SIG-M5 treated with dmso at 0.1 percent for 504 hours (cell line): ENCODE data around the gene PGBD5.
"Not testable (repeated sequence)": the region's sequence is repeated elsewhere in the genome, so short reads cannot be mapped to it uniquely, and the experiment has no call there.

Experiments used
- DNase-seq: peaks from one replicate; lab custom pipeline; 2025; ENCODE audit not compliant: unreplicated experiment; lab: John Stamatoyannopoulos, UW

PGBD5 gene, protein sequence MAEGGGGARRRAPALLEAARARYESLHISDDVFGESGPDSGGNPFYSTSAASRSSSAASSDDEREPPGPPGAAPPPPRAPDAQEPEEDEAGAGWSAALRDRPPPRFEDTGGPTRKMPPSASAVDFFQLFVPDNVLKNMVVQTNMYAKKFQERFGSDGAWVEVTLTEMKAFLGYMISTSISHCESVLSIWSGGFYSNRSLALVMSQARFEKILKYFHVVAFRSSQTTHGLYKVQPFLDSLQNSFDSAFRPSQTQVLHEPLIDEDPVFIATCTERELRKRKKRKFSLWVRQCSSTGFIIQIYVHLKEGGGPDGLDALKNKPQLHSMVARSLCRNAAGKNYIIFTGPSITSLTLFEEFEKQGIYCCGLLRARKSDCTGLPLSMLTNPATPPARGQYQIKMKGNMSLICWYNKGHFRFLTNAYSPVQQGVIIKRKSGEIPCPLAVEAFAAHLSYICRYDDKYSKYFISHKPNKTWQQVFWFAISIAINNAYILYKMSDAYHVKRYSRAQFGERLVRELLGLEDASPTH

DNA sequence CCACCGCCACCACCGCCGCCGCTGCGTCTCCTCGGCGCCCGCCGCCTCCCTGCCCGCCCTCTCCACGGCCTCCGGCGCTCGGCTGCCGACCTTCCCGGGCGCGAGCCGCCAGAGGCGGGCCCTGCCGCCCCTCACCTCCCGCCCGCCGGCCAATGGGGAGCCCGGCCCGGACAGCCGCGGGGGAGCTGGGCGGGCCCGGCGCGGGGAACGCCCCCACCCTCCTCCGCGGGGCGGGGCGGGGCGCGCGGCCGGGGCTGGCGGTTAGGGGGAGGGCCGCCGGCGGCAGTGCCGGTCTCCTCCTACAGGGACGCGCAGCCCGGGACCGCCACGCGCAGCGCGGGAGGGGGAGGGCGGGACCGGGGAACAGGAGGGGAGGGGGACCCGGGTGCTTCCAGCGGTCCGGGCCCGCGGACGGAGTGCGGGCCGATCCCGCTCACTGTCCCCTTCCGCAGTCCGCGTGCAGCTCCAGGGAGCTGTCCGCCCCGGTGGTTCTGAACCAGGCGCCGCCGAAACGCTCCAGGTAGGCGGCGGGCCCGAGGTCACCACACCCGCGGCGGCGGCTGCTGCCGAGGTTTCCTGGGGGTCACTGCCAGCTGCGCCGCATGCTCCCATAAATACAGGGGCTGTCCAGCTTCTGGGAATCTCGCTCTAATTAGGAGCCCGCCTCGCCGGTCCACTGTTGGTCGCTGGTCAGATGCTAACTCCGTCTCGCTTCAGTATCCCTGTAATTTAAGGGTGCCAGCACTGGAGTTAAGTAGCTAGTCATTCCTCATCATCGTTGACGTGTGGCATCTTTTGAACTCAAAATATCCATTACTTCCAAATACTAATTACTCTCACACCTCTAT lies at the start of gene PGBD5:
PGBD5 (minus strand) TSS at position 87 of the 848 bp plus-strand sequence. CDS start 404 bp downstream, outside the sequence.
- DNase-seq: peak; percentile 63

DNA sequence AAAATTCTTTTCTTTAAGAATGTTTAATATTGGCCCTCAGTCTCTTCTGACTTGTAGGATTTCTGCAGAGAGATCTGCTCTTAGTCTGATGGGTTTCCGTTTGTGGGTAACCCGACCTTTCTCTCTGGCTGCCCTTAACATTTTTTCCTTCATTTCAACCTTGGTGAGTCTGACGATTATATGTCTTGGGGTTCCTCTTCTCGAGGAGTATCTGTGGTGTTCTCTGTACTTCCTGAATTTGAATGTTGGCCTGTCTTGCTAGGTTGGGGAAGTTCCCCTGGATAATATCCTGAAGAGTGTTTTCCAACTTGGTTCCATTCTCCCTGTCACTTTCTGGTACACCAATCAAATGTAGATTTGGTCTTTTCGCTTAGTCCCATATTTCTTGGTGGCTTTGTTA lies 48.8 kb upstream of the PGBD5 start:
- peak; percentile 2 for DNase-seq

DNA sequence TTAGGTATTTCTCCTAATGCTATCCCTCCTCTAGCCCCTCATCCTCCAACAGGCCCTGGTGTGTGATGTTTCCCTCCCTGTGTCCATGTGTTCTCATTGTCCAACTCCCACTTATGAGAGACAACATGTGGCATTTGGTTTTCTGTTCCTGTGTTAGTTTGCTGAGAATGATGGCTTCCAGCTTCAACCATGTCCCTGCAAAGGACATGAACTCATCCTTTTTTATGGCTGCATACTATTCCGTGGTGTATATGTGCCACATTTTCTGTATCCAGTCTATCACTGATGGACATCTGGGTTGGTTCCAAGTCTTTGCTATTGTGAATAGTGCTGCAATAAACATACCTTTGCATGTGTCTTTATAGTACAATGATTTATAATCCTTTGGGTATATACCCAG lies 44.6 kb upstream of the PGBD5 start:
- DNase-seq: not testable (repeated sequence)

DNA sequence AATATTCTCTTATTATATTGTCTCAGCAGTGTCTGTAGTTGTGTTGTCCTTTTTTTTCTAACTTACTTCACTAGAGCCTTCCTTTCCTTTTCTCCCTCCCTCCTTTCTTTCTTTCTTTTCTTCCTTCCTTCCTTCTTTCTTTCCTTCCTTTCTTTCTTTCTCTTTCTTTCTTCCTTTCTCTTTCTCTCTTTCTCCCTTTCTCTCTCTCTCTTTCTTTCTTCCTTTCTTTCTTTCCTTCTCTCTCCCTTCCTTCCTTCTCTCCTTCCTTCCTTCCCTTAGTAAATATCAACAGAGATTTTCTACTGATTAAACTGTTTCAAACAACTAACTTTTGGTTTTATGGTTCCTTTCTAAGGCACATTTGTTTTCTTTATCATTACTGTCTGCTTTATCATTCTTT lies 43.1 kb upstream of the PGBD5 start:
- no peak for DNase-seq

DNA sequence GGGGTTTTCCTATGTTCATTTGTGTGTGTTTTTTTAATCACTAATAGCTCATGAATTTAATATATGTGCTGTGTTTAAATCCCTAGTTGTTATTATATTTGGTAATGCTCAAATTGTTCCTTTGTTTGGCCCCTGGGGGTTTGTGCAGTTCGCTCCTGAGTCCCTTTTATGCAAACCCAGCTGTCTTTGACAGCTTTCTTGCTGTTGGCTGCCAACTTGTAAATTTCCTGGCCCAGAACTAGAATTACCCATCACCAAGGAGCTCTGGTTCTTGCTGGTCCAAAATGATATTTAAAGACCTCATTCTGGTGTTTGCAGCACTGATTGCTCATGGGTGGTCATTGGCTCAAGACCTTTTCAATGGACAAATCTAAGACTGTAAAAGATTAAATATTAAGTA lies 39.6 kb upstream of the PGBD5 start:
- DNase-seq: no peak

DNA sequence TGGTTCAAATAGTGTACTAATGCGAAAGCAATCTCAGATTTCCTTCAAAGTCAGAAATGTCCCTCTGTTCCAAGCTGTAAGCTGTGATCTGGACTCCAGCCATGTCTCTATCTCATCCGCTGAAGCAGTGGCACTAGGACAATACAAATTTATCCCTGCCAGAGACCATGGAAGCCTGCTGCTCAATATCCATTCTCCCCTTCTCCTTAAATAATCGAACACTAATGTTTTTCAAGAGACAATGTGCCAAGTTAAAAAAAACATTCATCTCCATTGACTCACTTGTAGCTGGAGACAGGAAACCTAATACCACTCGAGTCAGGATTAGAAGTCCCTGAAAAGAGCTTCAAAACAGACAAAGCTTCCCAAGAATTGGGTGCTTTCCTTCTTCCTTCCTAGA lies 38.5 kb upstream of the PGBD5 start:
- DNase-seq: no peak

DNA sequence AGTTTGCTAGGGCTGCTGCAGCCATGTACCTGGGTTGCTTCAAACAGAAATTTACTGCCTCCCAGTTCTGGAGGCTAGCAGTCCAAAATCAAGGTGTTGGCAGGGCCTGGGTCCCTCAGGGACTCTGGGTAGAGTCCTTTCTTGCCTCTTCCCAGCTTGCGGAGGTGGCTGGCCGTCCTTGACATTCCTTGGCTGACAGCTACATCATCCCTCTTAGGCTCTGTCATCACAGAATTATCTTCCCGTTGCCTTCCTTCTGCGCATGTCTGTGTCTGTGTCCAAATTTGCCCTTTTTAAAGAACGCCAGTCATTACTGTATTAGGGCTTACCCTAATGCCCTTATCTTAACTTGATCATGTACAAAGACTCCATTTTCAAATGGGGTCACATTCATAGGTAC lies 37.6 kb upstream of the PGBD5 start:
- no peak for DNase-seq

DNA sequence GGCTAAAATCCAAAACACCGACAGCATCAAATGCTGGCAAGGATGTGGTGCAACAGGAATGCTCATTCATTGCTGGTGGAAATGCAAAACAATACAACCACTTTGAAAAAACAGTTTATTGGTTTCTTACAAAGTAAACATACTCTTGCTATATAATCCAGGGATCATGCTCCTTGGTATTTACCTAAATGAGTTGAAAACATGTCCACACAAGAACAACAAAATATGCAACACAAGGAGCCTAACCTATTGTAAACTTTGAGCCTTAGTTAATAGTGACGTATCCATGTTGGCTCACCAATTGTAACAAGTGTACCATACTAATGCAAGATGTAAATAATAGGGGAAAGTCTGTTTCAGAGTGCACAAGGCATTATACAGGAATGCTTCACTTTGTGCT lies 37.2 kb upstream of the PGBD5 start:
- no peak for DNase-seq

DNA sequence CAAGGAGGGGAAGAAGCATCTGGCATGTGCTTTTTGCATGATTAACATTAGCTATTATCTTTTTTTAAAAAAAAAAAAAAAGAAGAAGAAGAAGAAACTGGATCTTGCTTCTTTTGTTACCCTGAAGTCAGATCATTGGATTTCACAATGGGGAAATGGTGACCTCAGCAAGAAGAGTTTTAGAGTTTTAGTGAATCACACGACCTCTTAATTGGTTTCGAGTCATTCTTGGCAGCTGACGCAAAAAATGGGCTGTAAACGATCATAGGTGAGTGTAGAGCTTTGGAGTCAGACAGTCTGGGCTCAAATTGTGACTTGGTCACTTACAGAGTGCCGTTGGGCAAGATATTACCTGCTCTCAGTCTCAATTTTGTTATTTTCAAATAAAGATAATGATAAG lies 33.3 kb upstream of the PGBD5 start:
- peak; percentile 58 for DNase-seq

DNA sequence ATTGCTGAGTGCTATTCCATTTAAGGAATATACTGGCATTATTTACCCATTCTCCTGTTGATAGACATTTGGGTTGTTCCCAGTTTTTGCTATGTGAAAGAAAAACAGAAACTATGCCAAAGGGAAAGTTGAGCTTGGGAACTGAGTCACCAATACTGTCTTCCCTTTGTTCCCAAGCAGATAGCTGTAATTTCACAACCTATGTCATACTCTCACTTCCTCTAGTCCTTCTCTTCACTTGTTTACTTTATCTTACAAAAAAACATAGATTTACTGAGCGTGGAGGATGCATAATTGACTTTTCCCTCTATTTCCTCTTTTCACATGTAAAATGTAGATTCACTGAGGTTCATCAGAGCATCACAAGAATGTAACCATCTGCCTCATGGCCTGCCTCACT lies 32.4 kb upstream of the PGBD5 start:
- peak; percentile 55 for DNase-seq

DNA sequence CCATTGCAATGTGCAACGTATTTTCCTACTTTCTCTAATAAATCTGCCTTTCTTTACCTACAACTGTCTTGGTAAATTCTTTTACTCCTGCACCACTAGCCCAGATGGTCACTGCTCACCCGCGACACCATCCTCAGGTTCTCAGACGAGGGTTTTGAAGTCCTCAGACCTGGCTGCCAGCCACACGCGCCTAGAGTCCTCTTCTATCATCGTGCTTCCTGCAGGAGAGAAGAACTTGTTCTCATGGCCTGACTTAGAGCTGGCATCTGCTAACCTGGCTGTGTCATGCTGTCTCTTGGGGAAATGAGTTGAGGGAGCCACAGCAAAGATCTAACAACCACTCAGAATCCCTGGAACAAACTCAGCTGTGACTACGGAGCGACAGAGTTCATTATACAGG lies 30.3 kb upstream of the PGBD5 start:
- DNase-seq: no peak

DNA sequence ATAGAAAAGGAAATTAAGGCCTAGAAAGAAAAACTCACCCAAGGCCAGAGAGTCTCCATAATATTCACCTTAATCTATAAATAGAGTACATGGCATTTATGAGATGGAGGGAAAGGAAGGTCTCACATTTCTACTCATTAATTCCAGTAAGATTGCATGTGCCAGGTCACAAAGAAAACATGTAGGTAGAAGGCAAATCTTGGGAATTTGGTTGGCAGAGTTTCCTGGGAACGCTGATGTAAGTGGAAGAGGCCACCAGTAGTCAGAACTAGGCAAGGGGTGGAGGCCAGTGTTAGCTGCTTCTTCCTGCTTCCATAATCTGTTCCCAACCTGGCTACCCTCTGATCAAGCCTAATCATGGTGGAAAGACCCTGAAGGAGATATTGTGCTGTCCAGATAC lies 29.2 kb upstream of the PGBD5 start:
- DNase-seq: no peak

DNA sequence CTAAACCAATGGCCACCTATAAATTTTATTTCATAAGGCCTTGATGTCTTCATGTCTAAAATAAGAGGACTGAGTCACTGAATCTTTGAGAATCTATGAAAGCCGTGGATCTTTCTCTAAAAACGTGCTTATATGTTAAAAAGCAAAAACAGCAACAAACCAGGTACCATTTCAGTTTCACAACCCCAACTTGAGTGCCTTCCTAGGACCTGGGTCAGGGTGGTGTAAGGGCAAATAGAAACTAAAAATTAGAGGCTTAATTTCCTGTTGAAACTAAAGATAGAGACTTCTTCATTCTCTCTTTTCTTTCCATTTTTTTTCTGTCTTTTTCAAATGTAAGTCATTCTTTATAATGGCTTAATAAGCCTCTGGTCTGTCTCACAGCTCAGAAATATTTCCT lies 27.2 kb upstream of the PGBD5 start:
- DNase-seq: no peak

DNA sequence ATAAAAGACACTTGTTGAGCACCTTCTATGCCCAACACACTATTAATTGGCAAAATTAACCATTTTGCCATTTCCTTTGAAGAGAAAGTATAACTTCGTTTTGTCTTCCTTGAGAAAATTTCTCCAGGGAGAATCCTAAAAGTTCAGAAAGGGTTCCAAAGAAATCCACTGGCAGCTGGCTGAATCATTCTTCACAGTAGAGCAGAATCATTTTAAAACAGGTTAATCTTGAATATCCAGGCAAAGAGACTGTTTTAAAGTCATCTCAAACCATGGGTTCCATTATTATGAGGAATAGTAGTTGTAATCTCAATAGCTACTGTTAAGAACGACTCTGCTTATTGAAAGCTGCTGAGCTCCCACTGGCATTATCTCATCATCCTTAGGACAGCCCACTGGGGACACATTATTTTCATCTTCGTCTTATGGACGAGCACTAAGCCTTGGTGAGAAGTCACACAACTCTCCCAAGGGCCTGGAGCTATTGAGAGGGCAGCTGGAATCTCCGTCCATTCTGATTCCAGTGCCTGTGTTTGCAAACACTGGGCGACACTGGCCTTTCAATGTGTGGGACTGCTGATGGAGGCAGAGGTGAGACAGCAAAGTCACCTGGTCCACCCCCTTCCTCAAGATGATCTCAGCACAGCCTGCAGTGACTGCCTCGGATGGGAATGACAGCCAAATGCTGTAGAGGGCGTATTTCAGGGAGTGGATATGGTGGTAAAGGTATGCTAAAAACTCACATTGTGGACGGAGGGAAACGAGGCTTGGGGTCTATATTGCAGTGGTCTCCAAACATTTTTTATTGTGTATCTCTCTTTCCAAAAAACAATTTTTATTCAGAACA lies 15.3 kb upstream of the PGBD5 start:
- DNase-seq: no peak

DNA sequence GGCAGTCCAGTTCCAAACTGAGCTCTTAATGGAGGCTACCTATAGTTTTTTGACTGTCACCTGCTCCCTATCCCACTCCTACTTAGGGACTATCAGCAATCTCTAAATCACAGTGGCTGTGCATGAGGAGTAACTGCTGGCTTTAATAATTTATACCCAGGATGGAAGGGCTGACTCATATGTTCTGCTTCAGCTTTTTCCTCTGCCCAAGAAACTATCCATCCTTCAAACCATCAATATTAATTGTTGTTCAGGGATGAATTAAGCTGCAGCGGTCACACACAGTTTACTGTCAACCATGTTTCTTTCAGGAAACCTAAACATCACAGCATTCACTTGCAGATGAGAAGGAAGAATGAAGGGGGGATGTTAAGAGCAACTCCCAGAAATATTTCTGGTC lies 9.0 kb upstream of the PGBD5 start:
- no peak for DNase-seq

DNA sequence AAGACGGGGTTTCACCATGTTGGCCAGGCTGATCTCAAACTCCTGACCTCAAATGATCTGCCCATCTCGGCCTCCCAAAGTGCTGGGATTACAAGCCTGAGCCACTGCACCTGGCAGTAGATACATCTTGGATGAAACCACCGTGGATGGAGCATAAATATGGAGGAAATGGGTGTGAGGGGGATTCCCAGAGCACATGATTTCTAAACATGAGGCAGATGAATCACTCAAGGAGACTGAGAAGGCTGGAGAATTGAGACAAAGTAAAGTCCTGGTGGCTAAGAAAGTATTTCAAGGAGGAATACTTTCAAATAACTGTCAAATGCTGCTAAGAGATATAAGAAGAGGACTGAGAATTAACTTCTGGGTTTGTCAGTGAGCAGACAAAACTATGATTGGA lies 5.4 kb upstream of the PGBD5 start:
- DNase-seq: no peak

DNA sequence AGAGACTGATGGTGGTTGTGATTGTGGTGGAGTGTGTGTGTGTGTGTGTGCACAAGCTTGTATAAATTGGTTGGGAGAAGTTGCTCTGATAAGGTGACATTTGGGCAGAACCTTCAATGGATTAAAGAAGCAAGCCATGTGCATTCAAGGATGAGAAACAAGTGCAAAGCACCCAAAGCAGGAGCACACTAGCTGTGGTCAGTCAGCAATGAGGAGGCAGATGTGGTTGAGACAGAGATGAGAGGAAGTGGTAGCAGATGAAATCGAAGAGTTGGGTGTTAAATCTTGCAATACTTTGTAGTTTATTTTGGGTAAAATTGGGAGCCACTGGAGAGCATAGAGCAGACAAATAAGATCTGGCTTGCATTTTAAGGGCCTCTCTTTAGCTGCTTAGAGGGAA lies 4.4 kb upstream of the PGBD5 start:
- peak; percentile 85 for DNase-seq

DNA sequence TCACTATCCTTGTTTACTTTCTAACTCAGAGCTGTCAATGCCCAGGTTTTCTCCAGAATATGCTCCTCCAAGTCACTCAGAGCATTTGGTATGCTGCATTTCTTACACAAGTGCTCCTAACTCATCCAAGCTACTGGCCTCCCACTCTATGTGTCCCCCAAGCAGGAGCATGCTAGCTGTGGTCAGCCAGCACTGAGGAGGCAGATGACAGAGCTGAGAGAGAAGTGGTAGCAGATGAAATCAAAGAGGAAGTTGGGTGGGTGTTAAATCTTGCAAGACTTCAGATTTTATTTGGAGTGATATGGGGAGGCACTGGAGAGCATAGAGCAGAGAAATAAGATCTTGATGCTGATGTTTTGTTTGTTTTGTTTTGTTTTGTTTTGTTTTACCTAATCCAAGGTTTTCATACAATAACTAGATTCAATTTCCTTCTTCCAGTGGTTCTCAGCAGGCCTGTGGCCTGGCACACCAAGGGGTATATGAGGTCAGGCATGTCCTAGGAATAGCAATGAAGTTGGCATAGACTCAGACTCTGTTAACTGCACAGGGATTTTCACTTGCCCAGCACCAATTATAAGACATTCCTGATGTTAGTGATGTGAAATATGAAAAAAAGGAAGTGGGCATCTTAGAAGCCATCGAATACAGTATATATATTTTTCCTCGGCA lies 3.1 kb upstream of the PGBD5 start:
- peak; percentile 61 for DNase-seq

DNA sequence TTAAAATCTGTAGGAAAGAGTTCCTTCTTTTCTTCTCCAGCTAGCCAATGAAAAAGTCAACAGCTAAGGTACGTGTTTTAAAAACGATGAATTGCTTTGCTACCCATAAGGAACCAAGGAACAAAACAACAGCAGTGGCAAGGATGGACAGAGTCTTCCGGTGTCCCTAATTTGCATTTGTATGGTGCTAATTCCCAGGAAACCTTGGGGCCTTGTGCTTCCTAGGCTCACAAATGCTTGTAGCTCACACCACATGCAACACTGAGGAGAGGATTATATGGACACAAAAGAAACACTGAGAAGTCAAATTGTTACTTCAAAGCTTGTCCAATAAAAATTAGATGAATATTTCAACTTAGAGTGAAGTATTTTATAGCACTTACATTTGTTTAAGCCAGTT lies 1.8 kb upstream of the PGBD5 start:
- DNase-seq: no peak

DNA sequence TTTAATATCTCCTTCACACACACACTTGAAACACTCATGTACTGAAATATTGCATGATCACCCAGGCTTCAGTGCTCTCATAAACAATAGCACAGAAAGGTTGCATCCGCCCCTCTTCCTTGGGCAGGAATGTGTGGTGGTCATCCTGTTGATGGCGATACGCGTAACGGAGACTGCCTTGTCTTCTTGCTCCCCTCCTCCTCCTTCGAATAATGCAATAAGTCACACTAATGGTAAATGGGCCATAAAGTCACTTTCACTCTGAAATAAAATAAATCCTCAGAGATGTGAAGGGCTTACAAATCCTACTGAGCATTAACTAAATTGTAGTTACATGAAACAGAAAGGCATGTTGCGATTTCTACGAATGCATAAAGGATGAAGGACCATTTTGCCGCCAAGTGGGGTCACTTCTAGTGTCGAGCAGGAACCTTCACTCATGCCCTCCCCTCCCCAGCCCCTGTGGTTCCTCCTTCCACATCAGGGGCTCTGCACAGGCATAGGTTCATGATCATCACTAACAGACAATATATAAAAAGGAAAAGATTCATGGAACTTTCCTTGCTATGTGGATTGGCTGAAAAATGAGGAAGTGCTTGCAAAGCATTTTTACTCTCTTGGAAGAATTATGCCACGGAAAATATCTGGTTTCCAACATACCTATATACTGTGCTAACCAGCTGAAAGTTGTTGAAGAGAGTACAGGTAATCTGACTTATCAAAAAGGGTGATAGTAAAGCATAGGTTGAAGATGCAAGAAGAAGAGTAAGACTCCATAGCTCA lies 1.2 kb upstream of the PGBD5 start:
- DNase-seq: no peak
